H54 (cell line): ENCODE data around the gene HAUS7.

ENCODE experiments used
- DNase-seq: peaks from one replicate; pipeline ENCODE4 v3.0.0; 2011; ENCODE audit warnings: low spot score, mixed read lengths; ENCODE audit not compliant: insufficient read length
- FAIRE-seq: peaks from 3 replicates; lab custom pipeline; 2011; peaks lifted over from hg19 to GRCh38; lab: Jason Lieb, UNC
- POLR2A ChIP-seq: IDR thresholded peaks from 2 replicates; pipeline ENCODE4 v1.6.1; 2011; ENCODE audit warnings: low read depth, mild to moderate bottlenecking, low read length

Gene HAUS7

DNA sequence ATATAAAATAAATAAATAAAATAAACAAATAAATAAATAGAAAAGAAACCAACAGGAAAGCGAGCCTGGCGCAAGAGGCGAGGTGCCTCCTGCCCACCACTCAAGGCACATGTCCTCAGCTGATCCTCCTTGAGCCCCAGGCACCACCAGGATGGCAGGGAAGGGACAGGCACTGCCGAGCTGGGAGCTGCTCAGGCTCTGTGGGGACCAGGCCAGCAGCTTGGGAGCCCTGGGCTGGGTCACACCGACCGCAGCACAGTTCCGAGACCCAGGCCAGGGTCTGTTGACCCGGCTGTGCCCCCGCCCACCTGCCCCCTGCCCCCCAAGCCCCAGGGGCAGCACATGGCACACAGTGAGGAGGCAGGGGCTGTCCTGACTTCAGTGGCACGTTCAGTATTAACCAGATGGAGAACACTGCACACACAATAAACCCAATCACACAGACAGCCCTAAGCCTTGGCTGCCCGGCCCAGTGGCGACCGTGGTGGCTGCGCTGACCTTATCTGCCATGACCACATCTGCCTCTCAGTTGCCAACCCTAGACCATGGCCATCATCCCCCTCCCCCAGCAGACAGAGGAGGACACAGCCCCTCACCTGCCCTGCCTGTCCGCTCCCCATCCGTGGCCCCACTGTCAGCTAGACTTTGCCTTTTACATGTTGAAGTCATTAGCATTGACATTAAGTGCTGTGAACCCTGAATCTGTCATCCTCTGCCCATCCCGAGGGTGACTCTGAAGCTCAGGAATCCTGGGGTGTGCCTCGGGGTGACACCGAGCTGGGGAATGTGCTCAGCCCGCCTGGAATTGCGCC is 21.6 kb downstream of the HAUS7 start:
- FAIRE-seq = no peak

DNA sequence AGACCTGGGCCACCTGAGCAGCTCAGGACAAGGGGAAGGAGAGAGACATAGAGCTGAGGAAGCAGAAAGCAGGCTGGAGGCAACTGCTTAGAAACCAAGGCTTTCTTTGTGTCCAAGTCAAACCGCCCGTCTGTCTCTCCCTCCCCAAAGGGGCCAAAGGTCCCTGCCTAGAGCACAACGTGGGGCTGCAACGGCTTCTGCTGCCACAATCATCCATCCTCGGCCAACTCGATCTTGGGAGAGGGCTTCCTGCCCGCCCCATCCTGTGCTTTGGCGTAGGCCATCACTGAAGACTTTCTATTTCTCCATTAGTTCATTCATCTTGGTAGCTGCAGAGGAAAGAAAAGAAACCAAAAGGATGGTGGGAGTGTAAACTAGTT is 22.8 kb downstream of the HAUS7 start:
- no peak for FAIRE-seq
- no peak for TF ChIP-seq POLR2A

More for the DNA sequence above, 21.6 kb downstream of the HAUS7 start:
- no peak for TF ChIP-seq POLR2A
- DNase-seq = no peak

DNA sequence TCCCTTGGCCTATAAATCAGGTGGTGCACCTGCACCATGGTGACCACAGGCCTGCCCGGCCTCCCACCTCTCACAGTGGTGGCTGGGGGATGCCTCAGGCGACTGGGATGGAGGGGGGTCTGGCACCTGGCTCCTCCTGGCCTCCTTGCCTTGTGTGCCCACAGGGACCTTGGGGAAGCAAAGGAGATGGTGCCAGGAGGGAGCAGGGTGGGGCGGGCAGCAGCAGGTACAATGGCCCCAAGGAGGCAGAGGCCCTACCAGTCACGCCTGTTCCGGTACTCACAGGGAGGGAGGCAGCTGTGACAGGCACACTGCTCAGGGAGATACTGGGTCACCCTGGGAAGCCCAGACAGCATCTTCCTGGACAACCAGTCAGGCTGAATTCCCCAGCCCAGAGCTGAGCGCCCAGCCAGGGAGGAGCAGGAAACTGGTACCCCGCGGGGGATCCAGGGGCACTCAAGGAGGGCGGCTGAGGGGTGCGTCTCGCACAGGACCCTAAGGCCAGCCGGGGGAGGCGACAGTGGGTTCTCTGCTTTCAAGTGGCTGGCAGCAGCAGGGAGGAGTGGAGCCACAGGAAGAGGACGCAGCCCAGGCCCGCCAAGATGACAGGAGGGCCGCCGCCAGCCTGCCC is 23.3 kb downstream of the HAUS7 start:
- no peak for TF ChIP-seq POLR2A
- no peak for FAIRE-seq
- no peak for DNase-seq

More for the DNA sequence above, 22.8 kb downstream of the HAUS7 start:
- no peak for DNase-seq

DNA sequence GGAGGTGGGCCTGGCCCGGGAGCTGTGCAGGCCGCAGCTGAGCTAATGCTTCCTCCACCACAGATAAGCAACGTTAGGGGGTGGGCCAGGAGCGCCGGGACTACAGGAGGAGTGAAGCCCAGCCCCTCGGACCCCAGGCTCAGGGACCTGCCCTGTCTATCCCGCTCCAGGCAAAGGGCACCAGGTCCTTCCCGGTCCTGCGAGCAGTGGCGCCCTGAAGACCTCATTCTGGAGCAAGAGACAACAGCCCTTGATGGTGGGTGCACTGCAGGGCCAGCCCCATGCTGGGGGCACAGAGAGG is 23.8 kb downstream of the HAUS7 start:
- FAIRE-seq (no peak), DNase-seq (no peak)
- TF ChIP-seq POLR2A = no peak

DNA sequence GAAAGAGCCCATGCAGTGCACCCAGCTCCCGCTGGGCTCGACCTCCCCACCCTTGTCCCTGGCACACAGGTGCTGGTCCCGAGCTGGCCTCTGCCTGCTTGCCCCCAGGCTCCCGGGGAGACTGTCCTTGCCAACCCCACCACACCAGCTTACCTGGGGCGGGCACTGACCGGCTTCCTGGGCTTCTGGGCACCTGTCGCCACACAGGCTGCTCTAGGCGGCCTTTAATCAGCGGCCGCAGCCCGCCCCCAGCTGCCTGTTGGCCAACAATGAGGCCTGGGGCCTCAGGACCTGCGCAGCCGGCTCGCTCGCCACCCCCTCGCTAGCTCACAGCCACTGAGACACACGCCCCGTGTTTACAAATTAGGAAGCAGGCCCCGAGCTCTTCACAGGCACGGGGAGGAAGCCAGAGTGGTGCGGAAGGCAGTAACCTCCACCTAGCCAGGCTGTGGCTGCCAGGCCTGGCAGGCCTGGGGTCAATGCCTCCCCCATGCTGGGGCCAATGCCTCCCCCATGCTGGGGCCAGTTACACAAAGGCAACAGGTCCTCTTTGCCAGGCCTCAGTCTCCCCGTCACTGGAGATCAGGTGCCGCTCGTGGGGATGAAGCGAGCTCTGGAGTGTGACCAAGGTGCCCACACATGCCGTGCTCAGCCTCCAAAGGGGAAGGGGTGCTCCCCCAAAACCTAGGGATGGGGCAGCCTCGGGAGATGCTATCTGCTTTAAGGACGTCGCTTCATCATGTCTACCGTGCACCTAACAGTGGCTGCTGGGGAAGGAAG is 24.3 kb downstream of the HAUS7 start, which contains the start of gene TREX2:
Gene TREX2, minus strand, starts transcription at position 201 of the 780 bp plus-strand sequence. CDS start 626 bp downstream, outside the sequence.
- no peak for FAIRE-seq
- TF ChIP-seq POLR2A = no peak
- DNase-seq = no peak

DNA sequence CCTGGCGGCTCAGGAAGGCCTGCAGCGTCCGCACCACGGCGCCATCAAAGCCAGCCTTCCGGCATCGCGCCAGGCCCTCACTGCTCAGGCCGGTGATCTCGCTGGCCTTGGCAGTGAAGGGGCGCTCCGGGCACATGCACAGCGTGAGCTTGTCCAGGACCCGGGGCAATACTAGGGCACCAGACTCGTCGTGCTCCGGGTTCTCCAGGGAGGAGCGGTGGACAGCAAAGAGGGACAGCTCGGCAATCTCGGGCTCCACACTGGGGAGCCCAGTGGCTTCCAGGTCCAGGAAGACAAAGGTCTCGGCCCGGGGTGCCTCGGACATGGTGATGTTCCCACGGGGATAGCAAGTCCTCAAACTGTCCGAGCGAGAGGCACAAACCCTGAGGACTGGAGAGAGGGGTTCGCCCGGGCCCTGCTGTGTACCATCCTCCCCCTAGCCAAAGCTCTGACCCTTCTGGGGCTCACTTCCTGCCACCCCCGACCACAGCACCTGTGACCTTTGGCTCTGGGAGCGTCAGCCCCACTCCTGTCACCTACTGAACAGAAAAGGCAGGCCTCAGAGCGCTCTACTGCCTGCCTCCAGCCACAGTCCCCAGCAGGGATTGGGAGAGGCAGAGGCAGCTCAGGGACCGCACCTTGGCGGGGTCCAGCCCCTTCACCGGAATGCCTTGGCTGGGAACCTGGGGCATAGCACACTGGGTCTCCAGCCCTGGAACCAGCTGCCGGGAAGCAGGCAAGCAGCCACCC is 25.1 kb downstream of the HAUS7 start:
- FAIRE-seq = no peak
- no peak for TF ChIP-seq POLR2A
- DNase-seq = no peak

DNA sequence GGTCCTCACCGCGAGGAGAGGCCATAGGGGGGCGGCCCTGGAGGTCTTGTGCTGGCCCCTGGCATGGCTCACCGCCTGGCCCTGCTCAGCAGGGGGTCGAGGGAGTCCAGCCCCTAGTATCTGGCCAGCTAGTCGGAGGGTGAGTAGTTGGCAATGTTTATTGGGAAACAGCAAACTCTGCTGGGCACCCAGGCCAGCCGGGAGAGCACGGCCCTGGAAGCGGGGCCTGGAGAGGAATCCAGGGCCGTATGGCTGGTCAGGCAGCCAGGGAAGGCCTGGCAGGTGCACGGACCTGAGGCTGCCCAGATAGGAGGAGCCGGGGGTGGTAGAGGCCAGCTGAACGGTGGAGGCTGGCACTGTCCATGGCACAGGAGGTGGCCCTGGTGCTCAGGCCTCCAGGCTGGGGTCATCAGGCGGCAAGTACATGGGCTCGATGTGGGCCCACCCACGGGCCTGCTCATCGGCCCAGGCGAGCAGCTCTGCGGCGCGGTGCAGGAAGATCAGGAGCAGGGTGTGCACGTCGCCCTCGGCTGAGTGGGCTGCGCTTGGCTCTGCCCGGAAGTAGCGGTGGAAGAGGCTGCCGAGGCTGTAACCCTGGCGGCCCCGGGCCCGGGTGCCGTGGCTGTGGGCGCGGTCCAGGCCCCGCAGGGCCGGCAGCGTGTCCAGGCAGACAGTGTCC is 25.9 kb downstream of the HAUS7 start:
- DNase-seq (no peak), FAIRE-seq (no peak)

DNA sequence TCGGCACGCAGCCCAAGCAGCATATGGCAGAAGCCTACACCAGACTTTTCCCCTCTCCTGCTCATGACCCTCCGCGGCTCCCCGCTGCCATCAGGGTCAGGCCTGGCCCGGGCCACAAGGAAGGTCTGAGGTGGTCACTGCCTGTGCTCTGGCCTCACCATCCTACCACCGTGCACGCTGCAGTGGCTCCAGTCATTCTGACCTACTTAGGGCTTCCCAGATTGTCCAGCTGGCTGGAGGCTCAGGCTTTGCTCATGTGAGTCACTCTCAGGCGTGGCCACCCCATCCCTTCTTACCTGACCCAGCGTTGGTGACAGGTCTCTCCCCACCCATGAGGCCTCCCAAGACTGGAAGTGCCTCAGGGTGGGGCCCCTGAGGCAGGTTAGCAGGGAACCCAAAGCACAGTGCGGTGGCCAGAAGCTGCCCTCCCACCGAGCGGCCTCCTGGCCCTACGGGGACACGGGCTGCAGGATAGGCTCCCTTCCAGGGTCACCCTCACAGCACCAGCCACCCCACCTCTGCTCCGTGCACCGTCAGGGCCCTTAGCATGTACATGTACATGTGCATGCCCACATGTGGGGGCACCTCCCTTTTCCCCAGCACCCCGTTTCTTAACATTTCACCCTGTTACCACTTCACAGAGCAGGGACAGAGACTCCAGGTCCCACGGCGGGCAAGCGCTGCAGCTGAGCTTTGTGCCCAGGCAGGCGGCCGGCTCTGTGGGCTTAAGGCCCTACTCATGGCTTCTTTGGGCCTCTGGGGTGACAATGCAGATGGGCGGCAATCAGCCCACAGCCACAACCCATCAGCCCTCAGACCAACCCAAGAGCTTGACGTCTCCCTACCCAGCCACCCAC is 26.7 kb downstream of the HAUS7 start:
- DNase-seq (peak; percentile 61), FAIRE-seq (peak; percentile 20)

More for the DNA sequence above, 25.9 kb downstream of the HAUS7 start:
- no peak for TF ChIP-seq POLR2A

DNA sequence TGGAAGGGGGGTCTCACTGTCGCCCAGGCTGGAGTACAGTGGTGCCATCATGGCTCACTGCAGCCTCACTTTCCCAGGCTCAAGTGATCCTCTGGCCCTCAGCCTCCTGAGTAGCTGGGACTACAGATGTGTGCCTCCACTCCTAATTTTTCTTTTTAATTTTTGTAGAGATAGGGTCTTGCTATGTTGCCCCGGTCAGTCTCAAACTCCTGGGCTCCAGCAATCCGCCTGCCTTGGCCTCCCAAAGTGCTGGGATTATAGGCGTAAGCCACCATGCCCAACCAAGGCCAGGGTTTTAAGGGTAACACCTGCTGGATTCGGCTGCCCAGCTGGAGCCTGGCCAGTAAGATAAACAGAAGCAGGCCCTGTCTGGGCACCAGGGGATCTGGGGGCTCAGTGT is 27.9 kb downstream of the HAUS7 start:
- DNase-seq (no peak), FAIRE-seq (no peak)
- TF ChIP-seq POLR2A = no peak

More for the DNA sequence above, 26.7 kb downstream of the HAUS7 start:
- no peak for TF ChIP-seq POLR2A

DNA sequence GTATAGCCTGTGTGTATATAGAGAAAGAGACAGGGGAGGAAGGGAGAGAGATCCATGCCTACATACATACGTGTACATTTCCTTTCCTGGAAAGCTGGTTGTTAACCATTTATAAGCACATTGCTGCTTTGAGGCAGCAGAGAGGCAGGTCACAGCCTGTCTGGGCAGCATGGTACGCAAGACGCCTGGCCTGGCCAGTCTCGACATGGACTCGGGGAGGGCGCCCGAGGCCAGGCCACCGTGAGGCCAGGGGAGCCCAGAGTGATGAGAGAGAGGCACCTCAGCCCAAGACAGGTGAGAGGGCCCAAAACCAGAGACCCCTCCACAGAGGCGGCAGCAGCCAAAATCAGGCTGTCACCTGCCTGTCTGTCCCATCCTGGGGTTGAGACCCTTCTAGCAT is 28.4 kb downstream of the HAUS7 start:
- no peak for DNase-seq
- no peak for FAIRE-seq
- no peak for TF ChIP-seq POLR2A

DNA sequence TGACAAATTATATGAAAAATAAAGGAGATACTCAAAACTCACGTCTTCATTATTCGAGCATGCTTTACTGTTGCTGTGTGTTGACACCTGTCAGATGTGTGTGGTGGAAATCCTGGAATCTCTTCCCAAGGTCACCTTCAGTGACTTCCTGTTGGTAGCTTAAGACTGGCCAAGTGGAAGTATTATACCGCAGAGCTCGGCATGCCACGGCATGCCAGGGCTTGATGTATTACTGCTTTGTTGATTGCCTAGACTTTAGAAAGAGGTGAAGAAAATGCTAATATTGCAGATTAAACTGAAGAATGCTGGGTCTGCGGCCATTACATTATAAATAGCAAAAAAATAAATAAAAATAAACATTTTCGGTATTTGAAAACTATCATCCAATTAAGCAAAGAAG is 29.1 kb downstream of the HAUS7 start:
- TF ChIP-seq POLR2A = no peak
- DNase-seq (no peak), FAIRE-seq (no peak)

DNA sequence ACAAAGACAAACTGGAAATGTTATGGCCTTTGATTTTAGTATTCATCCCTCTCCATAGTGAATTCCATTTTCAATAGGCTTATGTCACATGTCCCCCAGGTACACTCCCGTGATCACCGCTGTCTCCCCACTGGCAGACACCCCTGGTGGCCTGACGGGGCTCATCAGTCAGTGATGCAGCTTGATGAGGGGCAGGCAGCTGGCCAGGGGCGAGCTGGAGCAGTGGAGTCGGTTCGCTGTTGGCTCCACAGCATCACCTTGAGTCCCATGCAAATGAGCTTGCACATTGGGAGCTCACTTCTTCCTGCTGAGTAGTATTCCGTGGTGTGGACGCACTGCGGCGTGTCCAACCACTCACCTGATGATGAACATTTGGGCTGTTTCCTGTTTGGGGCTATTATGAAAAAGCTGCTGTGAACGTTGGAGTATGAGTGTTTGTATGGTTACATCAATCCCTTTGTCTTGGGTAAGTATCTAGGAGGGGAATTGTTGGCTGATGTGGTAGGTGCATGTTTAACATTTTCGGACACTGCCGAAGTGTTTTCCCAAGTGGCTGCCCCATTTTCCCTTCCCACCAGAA is 29.7 kb downstream of the HAUS7 start:
- DNase-seq (no peak), FAIRE-seq (no peak)
- TF ChIP-seq POLR2A = no peak
